GM23248 (cell line): ENCODE measurements around the gene KIF18B. TPM values are rescaled to one million over a fixed set of nuclear protein-coding genes. Genes with fewer than 3 reads are reported as not detected.

Source experiments
- DNase-seq: peaks from one replicate; pipeline ENCODE4 v3.0.0-alpha.2; 2015
- H2AFZ ChIP-seq: fragments of 200-600 bp; sonication (generic); 2 replicates; pipeline ENCODE4 v1.6.1; 2016; ENCODE audit warnings: antibody characterized with exemption
- H3F3A ChIP-seq: fragments of 200-600 bp; sonication (generic); 2 replicates; pipeline ENCODE4 v1.6.1; 2016; ENCODE audit warnings: mild to moderate bottlenecking, antibody characterized with exemption, mixed run types; ENCODE audit not compliant: insufficient read depth
- H3K27ac ChIP-seq: fragments of 200-600 bp; sonication (generic); 2 replicates; pipeline ENCODE4 v1.5.1; 2016; ENCODE audit warnings: mild to moderate bottlenecking
- H3K27me3 ChIP-seq: fragments of 200-600 bp; sonication (generic); replicated peaks from 2 replicates; pipeline ENCODE4 v1.6.1; 2016; ENCODE audit warnings: mild to moderate bottlenecking; ENCODE audit not compliant: insufficient read depth
- H3K36me3 ChIP-seq: fragments of 200-600 bp; sonication (generic); 2 replicates; pipeline ENCODE4 v1.6.1; 2016; ENCODE audit warnings: low read depth, mild to moderate bottlenecking
- H3K4me1 ChIP-seq: fragments of 200-600 bp; sonication (generic); 2 replicates; pipeline ENCODE4 v1.6.1; 2016; ENCODE audit warnings: mild to moderate bottlenecking; ENCODE audit not compliant: insufficient read depth
- H3K4me2 ChIP-seq: fragments of 200-600 bp; sonication (generic); one replicate; pipeline ENCODE4 v1.6.1; 2016; ENCODE audit warnings: mild to moderate bottlenecking; ENCODE audit not compliant: unreplicated experiment
- H3K4me3 ChIP-seq: fragments of 200-600 bp; sonication (generic); 2 replicates; pipeline ENCODE4 v1.5.1; 2016; ENCODE audit warnings: mild to moderate bottlenecking
- H3K79me2 ChIP-seq: fragments of 200-600 bp; sonication (generic); 2 replicates; pipeline ENCODE4 v1.6.1; 2016; ENCODE audit warnings: mild to moderate bottlenecking; ENCODE audit not compliant: insufficient read depth
- H3K9ac ChIP-seq: fragments of 200-600 bp; sonication (generic); 2 replicates; pipeline ENCODE4 v1.6.1; 2016; ENCODE audit warnings: mild to moderate bottlenecking
- H3K9me2 ChIP-seq: fragments of 200-600 bp; sonication (generic); 2 replicates; pipeline ENCODE4 v1.6.1; 2016; ENCODE audit warnings: mixed run types, mild to moderate bottlenecking, moderate library complexity; ENCODE audit not compliant: insufficient read depth
- H3K9me3 ChIP-seq: fragments of 200-600 bp; sonication (generic); one replicate; pipeline ENCODE4 v1.6.1; 2017; ENCODE audit warnings: low read depth
- H4K20me1 ChIP-seq: fragments of 200-600 bp; sonication (generic); 2 replicates; pipeline ENCODE4 v1.6.0; 2016; ENCODE audit not compliant: insufficient read depth
- EZH2 ChIP-seq: fragments of 200-600 bp; sonication (generic); IDR thresholded peaks from 2 replicates; pipeline ENCODE4 v1.6.1; 2018; ENCODE audit warnings: antibody characterized with exemption, mild to moderate bottlenecking; ENCODE audit not compliant: insufficient read depth, poor library complexity, severe bottlenecking
- EZH2phosphoT487 ChIP-seq: fragments of 200-600 bp; sonication (generic); IDR thresholded peaks from 2 replicates; pipeline ENCODE4 v1.6.1; 2018; ENCODE audit warnings: antibody characterized with exemption, moderate library complexity, mild to moderate bottlenecking, low read depth; ENCODE audit not compliant: insufficient read depth
- WGBS, 2 experiments: methylation state at CpG; one replicate each; pipeline ENCODE4 v1.1.6; 2015 to 2017; ENCODE audit warnings: low lambda C conversion rate in 2 of 2, low coverage in 1 of 2; ENCODE audit errors: missing lambda C conversion rate in 2 of 2; 5-methylcytosine and 5-hydroxymethylcytosine counted together
- in situ Hi-C: fragments of 300-500 bp; cut with MboI; formaldehyde crosslinking; loops from 2 replicates; pipeline ENCODE4 v1.15.0; 2020
- polyA plus RNA-seq: library from polyadenylated mRNA; unstranded; fragments of >200 nt; fragmentation: Nextera tagmentation; extraction: Ambion mirVana; gene quantifications from 2 replicates; pipeline ENCODE4 v1.2.1, GENCODE V29; 2016
- total RNA-seq: library from RNA; depleted of rRNA; stranded (reverse); fragments of >200 nt; shearing (Covaris generic); gene quantifications from 2 replicates; pipeline ENCODE4 v1.2.3, GENCODE V29; 2014

KIF18B gene
- total and polyA plus RNA-seq, 2 experiments from 2014 or later, result 2.1 to 4.5 TPM

GRCh38 chr17:44977814-44978550 lies 30.4 kb upstream of the KIF18B start:
- H3K36me3 ChIP-seq, result no peaks in the 10 kb centered on the region
- no peak overlapping the region for H2AFZ ChIP-seq
- H3K9me3 ChIP-seq, result no peaks in the 10 kb centered on the region
- peaks cover 2% of the 10 kb centered on the region for H3K4me1 ChIP-seq
- in situ Hi-C loops, result no loop called here
- no peak overlapping the region for H3K4me3 ChIP-seq
- DNase-seq, result no peak
- peaks cover under 1% of the 10 kb centered on the region; the same call in 1 of the 2 replicates for H3F3A ChIP-seq
- no peak for TF ChIP-seq EZH2
- no peak overlapping the region for H3K4me2 ChIP-seq
- no peaks in the 10 kb centered on the region for H4K20me1 ChIP-seq
- H3K27ac ChIP-seq, result no peak overlapping the region
- H3K27me3 ChIP-seq, result peaks cover 5% of the 10 kb centered on the region
- H3K79me2 ChIP-seq, result no peaks in the 10 kb centered on the region
- WGBS, 2 experiments, result 53 to 62% methylated on average over 7 of the region's 7 CpGs
- H3K9ac ChIP-seq, result no peak overlapping the region
- H3K9me2 ChIP-seq, result no peaks in the 10 kb centered on the region

GRCh38 chr17:44977065-44977464 lies 29.5 kb upstream of the KIF18B start:
- Histone ChIP-seq H2AFZ (no peak overlapping the region), H3F3A (peaks cover 9% of the 10 kb centered on the region; the same call in 1 of the 2 replicates), H3K79me2 (no peaks in the 10 kb centered on the region), H3K9ac (no peak overlapping the region), H4K20me1 (no peaks in the 10 kb centered on the region), H3K9me2 (no peaks in the 10 kb centered on the region), H3K4me3 (no peak overlapping the region), H3K27ac (no peak overlapping the region), H3K36me3 (no peaks in the 10 kb centered on the region), H3K4me2 (no peak overlapping the region), H3K27me3 (peaks cover 5% of the 10 kb centered on the region), H3K9me3 (no peaks in the 10 kb centered on the region), H3K4me1 (peaks cover 11% of the 10 kb centered on the region)
- TF ChIP-seq EZH2phosphoT487 (no peak), EZH2 (no peak)
- no peak for DNase-seq
- in situ Hi-C loops, result no loop called here
- 67 to 69% methylated on average over 3 of the region's 3 CpGs for WGBS, 2 experiments

- H3F3A ChIP-seq, result peaks cover 9% of the 10 kb centered on the region; the same call in 1 of the 2 replicates
- H2AFZ ChIP-seq, result no peak overlapping the region
- H3K4me2 ChIP-seq, result no peak overlapping the region
- no peak overlapping the region for H3K9ac ChIP-seq
- H3K36me3 ChIP-seq, result no peaks in the 10 kb centered on the region
- no peaks in the 10 kb centered on the region for H3K9me2 ChIP-seq
- DNase-seq, result no peak
- H4K20me1 ChIP-seq, result no peaks in the 10 kb centered on the region
- peaks cover 16% of the 10 kb centered on the region for H3K4me1 ChIP-seq
- TF ChIP-seq EZH2phosphoT487, result no peak
- no peak for TF ChIP-seq EZH2
- H3K4me3 ChIP-seq, result no peak overlapping the region
- peaks cover 5% of the 10 kb centered on the region for H3K27me3 ChIP-seq
- H3K79me2 ChIP-seq, result no peaks in the 10 kb centered on the region
- H3K9me3 ChIP-seq, result no peaks in the 10 kb centered on the region
- in situ Hi-C loops, result no loop called here
- no peak overlapping the region for H3K27ac ChIP-seq
- 72 to 82% methylated on average over 12 to 13 of the region's 13 CpGs for WGBS, 2 experiments
Measured at GRCh38 chr17:44976206-44976605, 28.6 kb upstream of the KIF18B start.

- DNase-seq, result peak; percentile 60
- 69% methylated on average over 6 of the region's 6 CpGs for WGBS, 2 experiments
- H3K4me2 ChIP-seq, result no peak overlapping the region
- no peak overlapping the region for H3K27ac ChIP-seq
- H3K9me3 ChIP-seq, result no peaks in the 10 kb centered on the region
- no peak overlapping the region for H3K9ac ChIP-seq
- no peaks in the 10 kb centered on the region for H4K20me1 ChIP-seq
- no peak overlapping the region for H3K4me3 ChIP-seq
- no peaks in the 10 kb centered on the region for H3K36me3 ChIP-seq
- no peak for TF ChIP-seq EZH2phosphoT487
- TF ChIP-seq EZH2, result no peak
- H2AFZ ChIP-seq, result no peak overlapping the region
- in situ Hi-C loops, result no loop called here
- H3K79me2 ChIP-seq, result no peaks in the 10 kb centered on the region
- H3K9me2 ChIP-seq, result no peaks in the 10 kb centered on the region
- peaks cover 16% of the 10 kb centered on the region; the same call in 1 of the 2 replicates for H3F3A ChIP-seq
- peaks cover 16% of the 10 kb centered on the region for H3K4me1 ChIP-seq
- no peaks in the 10 kb centered on the region; the same call in 1 of the 2 replicates for H3K27me3 ChIP-seq
Measured at GRCh38 chr17:44972953-44973352, 25.4 kb upstream of the KIF18B start.
